Endodermal cell (in vitro differentiated cells): ENCODE data around the gene MTIF2. TPM values are rescaled to one million over a fixed set of nuclear protein-coding genes. Genes with fewer than 3 reads are reported as not detected.

Experiments
- DNase-seq: peaks from one replicate; pipeline ENCODE4 v3.0.0-alpha.2; 2017
- H3K27ac ChIP-seq: 2 replicates; pipeline ENCODE4 v1.5.1; 2013; ENCODE audit warnings: mild to moderate bottlenecking, low read depth, low read length, moderate library complexity
- H3K27me3 ChIP-seq: 2 replicates; pipeline ENCODE4 v1.6.1; 2013; ENCODE audit warnings: mild to moderate bottlenecking, low read length, moderate library complexity; ENCODE audit not compliant: insufficient read depth, control insufficient read depth, poor library complexity, severe bottlenecking
- H3K36me3 ChIP-seq: 2 replicates; pipeline ENCODE4 v1.7.0; 2013; ENCODE audit warnings: mild to moderate bottlenecking, low read length, moderate library complexity; ENCODE audit not compliant: control insufficient read depth, insufficient read depth
- H3K4me1 ChIP-seq: one replicate; pipeline ENCODE4 v1.7.0; 2013; ENCODE audit warnings: low read length; ENCODE audit not compliant: control insufficient read depth, insufficient read depth
- H3K4me3 ChIP-seq: 2 replicates; pipeline ENCODE4 v1.5.1; 2013; ENCODE audit warnings: mild to moderate bottlenecking, low read length, moderate library complexity
- H3K9ac ChIP-seq: 2 replicates; pipeline ENCODE4 v1.6.1; 2013; ENCODE audit warnings: mild to moderate bottlenecking, low read length, moderate library complexity; ENCODE audit not compliant: poor library complexity, severe bottlenecking; ENCODE audit errors: extremely low read depth
- H3K9me3 ChIP-seq: 2 replicates; pipeline ENCODE4 v1.6.1; 2013; ENCODE audit warnings: mild to moderate bottlenecking, low read length, moderate library complexity; ENCODE audit not compliant: control insufficient read depth
- H3K27ac Mint-ChIP-seq: 2 replicates; pipeline ENCODE4 v1.8.0; 2020; ENCODE audit warnings: mixed read lengths
- H3K27me3 Mint-ChIP-seq: 2 replicates; pipeline ENCODE4 v1.8.0; 2021; ENCODE audit warnings: mild to moderate bottlenecking, mixed read lengths; ENCODE audit not compliant: insufficient read depth
- H3K36me3 Mint-ChIP-seq: 2 replicates; pipeline ENCODE4 v1.8.0; 2020; ENCODE audit warnings: low read depth, mixed read lengths
- H3K4me1 Mint-ChIP-seq: 2 replicates; pipeline ENCODE4 v1.8.0; 2020; ENCODE audit warnings: mixed read lengths
- H3K4me3 Mint-ChIP-seq: 2 replicates; pipeline ENCODE4 v1.8.0; 2020; ENCODE audit warnings: mild to moderate bottlenecking, moderate library complexity, mixed read lengths
- H3K9me3 Mint-ChIP-seq: 2 replicates; pipeline ENCODE4 v1.8.0; 2020; ENCODE audit warnings: mild to moderate bottlenecking, mixed read lengths
- WGBS, 2 experiments: methylation state at CpG; one replicate each; pipeline versions ENCODE4 v1.1.5 to v1.1.7; 2013; ENCODE audit warnings: missing lambda C conversion rate in 2 of 2, mixed read lengths in 1 of 2; ENCODE audit not compliant: insufficient coverage in 1 of 2, insufficient read length in 1 of 2; 5-methylcytosine and 5-hydroxymethylcytosine counted together
- total RNA-seq, 2 donors: library from RNA; stranded (reverse); fragmentation: NEBNext Ultra II Directional in 1 of 2; extraction: Animal tissue kit (Norgen Biotek cat#: 25700) in 1 of 2; gene quantifications; 2 replicates in 1 of 2; 3 replicates in 1 of 2; pipeline ENCODE4 v1.2.1, GENCODE V29; 2021
- TF ChIP-seq, protein P1 (sequence below): fragments of 200-600 bp; sonication (generic); conservative IDR thresholded peaks from 2 replicates; pipeline ENCODE4 v1.5.0; 2021; ENCODE audit warnings: antibody characterized with exemption, mild to moderate bottlenecking

Gene MTIF2
- total RNA-seq, 2 donors from 2014 or later, result 30.7 to 35.3 TPM

DNA sequence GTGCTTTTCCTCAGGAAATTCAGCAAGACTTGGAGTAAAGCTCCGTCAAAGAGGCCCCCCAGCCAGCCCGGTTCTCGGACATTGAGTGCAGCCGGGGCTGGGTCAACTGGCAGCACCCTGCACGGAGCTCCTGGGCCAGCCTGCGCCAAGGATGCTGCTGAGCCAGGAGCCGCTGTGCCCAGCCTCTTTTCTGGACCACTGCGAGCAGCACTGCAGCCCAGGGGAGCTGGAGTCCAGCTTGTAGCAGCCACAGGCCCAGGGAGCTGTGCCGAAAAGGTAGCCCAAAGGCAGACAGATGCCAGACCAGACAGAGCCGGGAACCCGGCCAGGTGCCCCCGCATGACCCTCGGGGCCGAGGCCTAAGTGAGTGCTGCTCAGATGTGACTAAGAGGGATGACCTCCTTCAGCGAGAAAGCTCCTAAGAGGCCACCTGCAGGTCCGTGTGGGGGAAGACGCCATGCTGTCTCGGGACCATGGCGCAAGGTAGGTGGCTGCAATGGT is 44.2 kb downstream of the MTIF2 start:
- H3K4me3 ChIP-seq, result no peak overlapping the region
- 92 to 93% methylated on average over 16 to 19 of the region's 19 CpGs for WGBS, 2 experiments
- no peak overlapping the region for H3K9ac ChIP-seq
- H3K9me3 ChIP-seq, result no peaks in the 10 kb centered on the region
- H3K36me3 ChIP-seq, result peaks cover 22% of the 10 kb centered on the region
- Mint-ChIP-seq H3K27ac (no peak overlapping the region), H3K27me3 (no peaks in the 10 kb centered on the region), H3K36me3 (peaks cover 11% of the 10 kb centered on the region), H3K4me1 (peaks cover 7% of the 10 kb centered on the region), H3K4me3 (no peak overlapping the region), H3K9me3 (no peaks in the 10 kb centered on the region)
- peak; percentile 65 for DNase-seq
- no peak overlapping the region for H3K27ac ChIP-seq
- no peaks in the 10 kb centered on the region for H3K4me1 ChIP-seq
- H3K27me3 ChIP-seq, result no peaks in the 10 kb centered on the region
- TF ChIP-seq, protein P1, sequence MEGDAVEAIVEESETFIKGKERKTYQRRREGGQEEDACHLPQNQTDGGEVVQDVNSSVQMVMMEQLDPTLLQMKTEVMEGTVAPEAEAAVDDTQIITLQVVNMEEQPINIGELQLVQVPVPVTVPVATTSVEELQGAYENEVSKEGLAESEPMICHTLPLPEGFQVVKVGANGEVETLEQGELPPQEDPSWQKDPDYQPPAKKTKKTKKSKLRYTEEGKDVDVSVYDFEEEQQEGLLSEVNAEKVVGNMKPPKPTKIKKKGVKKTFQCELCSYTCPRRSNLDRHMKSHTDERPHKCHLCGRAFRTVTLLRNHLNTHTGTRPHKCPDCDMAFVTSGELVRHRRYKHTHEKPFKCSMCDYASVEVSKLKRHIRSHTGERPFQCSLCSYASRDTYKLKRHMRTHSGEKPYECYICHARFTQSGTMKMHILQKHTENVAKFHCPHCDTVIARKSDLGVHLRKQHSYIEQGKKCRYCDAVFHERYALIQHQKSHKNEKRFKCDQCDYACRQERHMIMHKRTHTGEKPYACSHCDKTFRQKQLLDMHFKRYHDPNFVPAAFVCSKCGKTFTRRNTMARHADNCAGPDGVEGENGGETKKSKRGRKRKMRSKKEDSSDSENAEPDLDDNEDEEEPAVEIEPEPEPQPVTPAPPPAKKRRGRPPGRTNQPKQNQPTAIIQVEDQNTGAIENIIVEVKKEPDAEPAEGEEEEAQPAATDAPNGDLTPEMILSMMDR, result no peak

DNA sequence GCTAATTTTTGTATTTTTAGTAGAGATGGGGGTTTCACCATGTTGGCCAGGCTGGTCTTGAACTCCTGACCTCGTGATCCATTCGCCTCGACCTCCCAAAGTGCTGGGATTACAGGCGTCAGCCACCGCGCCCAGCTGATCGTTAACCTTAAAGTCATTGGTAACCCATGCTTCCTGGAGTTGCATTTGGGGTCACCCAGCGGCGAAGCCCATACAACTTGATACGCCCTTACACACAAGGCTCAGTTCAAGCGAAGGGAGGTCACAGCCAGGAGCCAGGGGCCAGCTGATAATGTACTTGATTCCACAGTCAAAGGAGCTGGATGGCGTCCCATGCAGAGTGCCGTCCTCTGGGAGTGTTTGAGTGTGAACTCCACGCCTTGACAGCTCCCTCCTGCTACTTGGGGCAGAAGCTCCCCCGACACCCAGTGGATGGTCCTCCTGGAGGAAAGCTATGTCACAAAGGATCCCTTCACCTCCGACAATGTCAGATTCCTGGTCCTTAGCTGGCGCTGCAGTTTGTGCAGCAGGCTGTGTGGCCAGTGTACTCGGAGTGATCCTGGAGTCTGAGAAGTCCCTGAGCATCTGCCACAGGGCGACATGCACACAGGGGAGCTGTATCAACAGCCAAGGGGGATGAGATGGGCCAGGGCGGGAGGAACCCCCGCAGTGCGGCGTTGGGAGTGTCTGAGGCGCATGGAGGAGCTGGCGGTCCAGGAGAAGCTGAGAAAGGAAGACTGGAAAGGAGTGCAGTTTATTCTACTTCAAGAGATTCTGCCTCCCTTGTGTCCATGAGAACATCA is 44.9 kb downstream of the MTIF2 start:
- Histone ChIP-seq H3K27ac (no peak overlapping the region), H3K4me1 (no peaks in the 10 kb centered on the region), H3K36me3 (peaks cover 22% of the 10 kb centered on the region), H3K4me3 (no peak overlapping the region), H3K9ac (no peak overlapping the region), H3K27me3 (no peaks in the 10 kb centered on the region), H3K9me3 (no peaks in the 10 kb centered on the region)
- H3K9me3 Mint-ChIP-seq, result no peaks in the 10 kb centered on the region
- H3K36me3 Mint-ChIP-seq, result peaks cover 6% of the 10 kb centered on the region
- peak overlapping the region; percentile 67 for H3K4me3 Mint-ChIP-seq
- WGBS, 2 experiments, result 95 to 98% methylated on average over 24 to 25 of the region's 25 CpGs
- H3K4me1 Mint-ChIP-seq, result peaks cover 7% of the 10 kb centered on the region
- peak overlapping the region; percentile 19 for H3K27ac Mint-ChIP-seq
- peak; percentile 61 for DNase-seq
- TF ChIP-seq, protein P1, result no peak
- no peaks in the 10 kb centered on the region for H3K27me3 Mint-ChIP-seq

DNA sequence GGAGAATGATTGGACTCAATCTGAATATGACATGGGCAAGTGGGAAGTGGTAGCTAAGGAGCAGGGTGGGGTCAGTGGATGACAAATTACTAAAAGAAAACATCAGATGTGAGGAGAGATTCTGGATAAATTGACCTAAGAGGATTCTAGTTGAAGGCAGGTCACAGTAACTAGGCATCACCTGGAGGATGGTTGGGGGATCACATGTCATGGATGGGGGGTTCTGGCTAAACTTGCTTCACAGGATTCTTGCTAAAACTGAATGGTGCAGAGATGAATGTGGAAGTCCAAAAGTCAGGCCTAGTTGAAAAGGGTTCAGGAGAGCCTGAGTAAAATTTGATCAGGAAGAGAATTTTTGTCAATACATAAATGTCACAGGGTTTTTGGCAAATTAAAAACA is 55.2 kb downstream of the MTIF2 start:
- Histone ChIP-seq H3K4me1 (no peaks in the 10 kb centered on the region), H3K27ac (no peak overlapping the region), H3K9ac (no peak overlapping the region), H3K9me3 (no peaks in the 10 kb centered on the region), H3K27me3 (no peaks in the 10 kb centered on the region), H3K36me3 (peaks cover 4% of the 10 kb centered on the region), H3K4me3 (no peak overlapping the region)
- Mint-ChIP-seq H3K36me3 (peaks cover 2% of the 10 kb centered on the region), H3K4me1 (no peaks in the 10 kb centered on the region), H3K9me3 (no peaks in the 10 kb centered on the region), H3K4me3 (no peak overlapping the region), H3K27me3 (no peaks in the 10 kb centered on the region), H3K27ac (no peak overlapping the region)
- TF ChIP-seq, protein P1, result peak; percentile 34
- DNase-seq, result no peak
